ENCODE measurements around the gene DDB1. TPM values are rescaled to one million over a fixed set of nuclear protein-coding genes. Genes with fewer than 3 reads are reported as not detected.

The DDB1 gene
- total and polyA plus RNA-seq, 2 of the 13 experiments (the other 11 are each of a cell fraction or from before 2014, with no cell fraction given) = 217 to 266 TPM

- TF ChIP-seq, protein P1, sequence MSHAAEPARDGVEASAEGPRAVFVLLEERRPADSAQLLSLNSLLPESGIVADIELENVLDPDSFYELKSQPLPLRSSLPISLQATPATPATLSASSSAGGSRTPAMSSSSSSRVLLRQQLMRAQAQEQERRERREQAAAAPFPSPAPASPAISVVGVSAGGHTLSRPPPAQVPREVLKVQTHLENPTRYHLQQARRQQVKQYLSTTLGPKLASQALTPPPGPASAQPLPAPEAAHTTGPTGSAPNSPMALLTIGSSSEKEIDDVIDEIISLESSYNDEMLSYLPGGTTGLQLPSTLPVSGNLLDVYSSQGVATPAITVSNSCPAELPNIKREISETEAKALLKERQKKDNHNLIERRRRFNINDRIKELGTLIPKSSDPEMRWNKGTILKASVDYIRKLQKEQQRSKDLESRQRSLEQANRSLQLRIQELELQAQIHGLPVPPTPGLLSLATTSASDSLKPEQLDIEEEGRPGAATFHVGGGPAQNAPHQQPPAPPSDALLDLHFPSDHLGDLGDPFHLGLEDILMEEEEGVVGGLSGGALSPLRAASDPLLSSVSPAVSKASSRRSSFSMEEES (CRISPR knock-in tag; IDR thresholded peaks at IDR 0.05) = peak; percentile 45; the same call in 1 of the 2 replicates
- TF ChIP-seq NRL (CRISPR knock-in tag; IDR thresholded peaks at IDR 0.05; ENCODE audit: borderline replicate concordance) = peak; percentile 65; the same call in 1 of the 2 replicates
- no peak for TF ChIP-seq ZNF547 (CRISPR knock-in tag; IDR thresholded peaks at IDR 0.05)
- peak; percentile 49; the same call in 1 of the 2 replicates for TF ChIP-seq FOXK2 (IDR thresholded peaks at IDR 0.05)
- TF ChIP-seq AHDC1 (CRISPR knock-in tag; IDR thresholded peaks at IDR 0.05; ENCODE audit: borderline replicate concordance) = peak; percentile 51; the same call in 1 of the 2 replicates
- TF ChIP-seq RARA (CRISPR knock-in tag; IDR thresholded peaks at IDR 0.05) = peak; percentile 80
- no peak for TF ChIP-seq CBX1 (IDR thresholded peaks at IDR 0.05; ENCODE audit: low read depth)
- TF ChIP-seq, protein P2, sequence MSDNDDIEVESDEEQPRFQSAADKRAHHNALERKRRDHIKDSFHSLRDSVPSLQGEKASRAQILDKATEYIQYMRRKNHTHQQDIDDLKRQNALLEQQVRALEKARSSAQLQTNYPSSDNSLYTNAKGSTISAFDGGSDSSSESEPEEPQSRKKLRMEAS (IDR thresholded peaks at IDR 0.05) = peak; percentile 63
- TF ChIP-seq TBX2 (CRISPR knock-in tag; IDR thresholded peaks at IDR 0.05; ENCODE audit: borderline replicate concordance) = peak; percentile 71; the same call in 1 of the 2 replicates
- no peak; the same call in none of the 2 replicates for TF ChIP-seq FOXJ3 (CRISPR knock-in tag; IDR thresholded peaks at IDR 0.05; ENCODE audit: borderline replicate concordance)
- peak; percentile 61; the same call in 1 of the 2 replicates for TF ChIP-seq TARDBP (CRISPR knock-in tag; IDR thresholded peaks at IDR 0.05)
- TF ChIP-seq MAFF (IDR thresholded peaks at IDR 0.05; ENCODE audit: low read depth, low read length) = peak; percentile 26; the same call in 1 of the 2 replicates
- TF ChIP-seq ZSCAN31 (CRISPR knock-in tag; IDR thresholded peaks at IDR 0.05; ENCODE audit: low read depth) = peak; percentile 85; the same call in 1 of the 2 replicates
- TF ChIP-seq TP53 (CRISPR knock-in tag; conservative IDR thresholded peaks at IDR 0.05) = no peak
These were observed 36.8 kb upstream of the DDB1 start (continued) for GRCh38 chr11:61369372-61370348.
